ENCODE measurements around the gene SCD5. TPM values are rescaled to one million over a fixed set of nuclear protein-coding genes. Genes with fewer than 3 reads are reported as not detected.
A peak's percentile ranks its signal among the peaks of the same experiment; 100 is the strongest.

SCD5 gene
- total and polyA plus RNA-seq, 2 donors from 2014 or later, result 41.2 to 55.7 TPM

DNA sequence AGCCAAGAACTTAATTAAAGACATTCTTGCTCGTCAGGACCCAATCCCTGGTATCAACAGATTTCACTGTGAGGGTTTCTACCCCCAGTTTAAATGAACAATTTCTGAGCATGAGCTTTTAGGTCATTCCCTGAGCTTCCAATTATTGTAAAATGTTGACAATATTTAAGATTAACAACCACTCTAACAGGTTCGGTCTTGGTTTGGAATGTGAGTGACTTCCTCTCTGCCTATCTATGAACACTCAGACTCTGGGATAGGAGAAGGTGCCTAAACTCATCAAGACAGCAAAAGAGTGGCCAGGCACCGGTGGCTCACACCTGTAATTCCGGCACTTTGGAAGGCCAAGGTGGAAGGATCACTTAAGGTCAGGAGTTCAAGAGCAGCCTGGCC is 153.9 kb downstream of the SCD5 start:
- no peak overlapping the region for H3K27ac ChIP-seq (ENCODE audit: low read depth in 2 of 2, low read length in 2 of 2)
- no peaks in the 10 kb centered on the region for H3K36me3 ChIP-seq (ENCODE audit: control insufficient read depth in 2 of 3, insufficient read depth in 3 of 3, low read length in 3 of 3)
- H3K27me3 ChIP-seq (ENCODE audit: control insufficient read depth, insufficient read depth, low read length), result no peaks in the 10 kb centered on the region
- DNase-seq (no peak), FAIRE-seq (no peak)
- H3K9ac ChIP-seq (ENCODE audit: low read length in 3 of 3), result no peak overlapping the region
- no peaks in the 10 kb centered on the region for H3K4me1 ChIP-seq (ENCODE audit: control insufficient read depth in 2 of 3, insufficient read depth in 2 of 3, low read depth in 1 of 3, low read length in 3 of 3)
- no peak overlapping the region for H3K4me3 ChIP-seq (ENCODE audit: low read length in 3 of 3)
- H3K9me3 ChIP-seq (ENCODE audit: control insufficient read depth in 2 of 3, insufficient read depth in 1 of 3, low read length in 3 of 3), result no peaks in the 10 kb centered on the region
- intact Hi-C loops (cut with DNase I), result no loop called here
- TF ChIP-seq, protein P1, sequence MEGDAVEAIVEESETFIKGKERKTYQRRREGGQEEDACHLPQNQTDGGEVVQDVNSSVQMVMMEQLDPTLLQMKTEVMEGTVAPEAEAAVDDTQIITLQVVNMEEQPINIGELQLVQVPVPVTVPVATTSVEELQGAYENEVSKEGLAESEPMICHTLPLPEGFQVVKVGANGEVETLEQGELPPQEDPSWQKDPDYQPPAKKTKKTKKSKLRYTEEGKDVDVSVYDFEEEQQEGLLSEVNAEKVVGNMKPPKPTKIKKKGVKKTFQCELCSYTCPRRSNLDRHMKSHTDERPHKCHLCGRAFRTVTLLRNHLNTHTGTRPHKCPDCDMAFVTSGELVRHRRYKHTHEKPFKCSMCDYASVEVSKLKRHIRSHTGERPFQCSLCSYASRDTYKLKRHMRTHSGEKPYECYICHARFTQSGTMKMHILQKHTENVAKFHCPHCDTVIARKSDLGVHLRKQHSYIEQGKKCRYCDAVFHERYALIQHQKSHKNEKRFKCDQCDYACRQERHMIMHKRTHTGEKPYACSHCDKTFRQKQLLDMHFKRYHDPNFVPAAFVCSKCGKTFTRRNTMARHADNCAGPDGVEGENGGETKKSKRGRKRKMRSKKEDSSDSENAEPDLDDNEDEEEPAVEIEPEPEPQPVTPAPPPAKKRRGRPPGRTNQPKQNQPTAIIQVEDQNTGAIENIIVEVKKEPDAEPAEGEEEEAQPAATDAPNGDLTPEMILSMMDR (IDR thresholded peaks at IDR 0.05; ENCODE audit: borderline replicate concordance, extremely low read depth, insufficient read depth), result no peak

- no peak for FAIRE-seq
- peak in 1 of 5 donors; percentile 39 for DNase-seq
- Histone ChIP-seq H3K9ac (ENCODE audit: low read length in 3 of 3) (no peak overlapping the region), H3K27me3 (ENCODE audit: control insufficient read depth, insufficient read depth, low read length) (no peaks in the 10 kb centered on the region), H3K4me3 (ENCODE audit: low read length in 3 of 3) (no peak overlapping the region), H3K4me1 (ENCODE audit: control insufficient read depth in 2 of 3, insufficient read depth in 2 of 3, low read depth in 1 of 3, low read length in 3 of 3) (no peaks in the 10 kb centered on the region), H3K36me3 (ENCODE audit: control insufficient read depth in 2 of 3, insufficient read depth in 3 of 3, low read length in 3 of 3) (no peaks in the 10 kb centered on the region), H3K9me3 (ENCODE audit: control insufficient read depth in 2 of 3, insufficient read depth in 1 of 3, low read length in 3 of 3) (no peaks in the 10 kb centered on the region), H3K27ac (ENCODE audit: low read depth in 2 of 2, low read length in 2 of 2) (no peak overlapping the region)
- TF ChIP-seq, protein P1 (IDR thresholded peaks at IDR 0.05; ENCODE audit: borderline replicate concordance, extremely low read depth, insufficient read depth), result no peak
- intact Hi-C loops (cut with DNase I), result no loop called here
Observed at GRCh38 chr4:82643994-82644733, 154.4 kb downstream of the SCD5 start.

GRCh38 chr4:82642331-82642730 is 156.3 kb downstream of the SCD5 start:
- Histone ChIP-seq H3K27ac (ENCODE audit: low read depth in 2 of 2, low read length in 2 of 2) (no peak overlapping the region), H3K36me3 (ENCODE audit: control insufficient read depth in 2 of 3, insufficient read depth in 3 of 3, low read length in 3 of 3) (no peaks in the 10 kb centered on the region), H3K9me3 (ENCODE audit: control insufficient read depth in 2 of 3, insufficient read depth in 1 of 3, low read length in 3 of 3) (no peaks in the 10 kb centered on the region), H3K4me1 (ENCODE audit: control insufficient read depth in 2 of 3, insufficient read depth in 2 of 3, low read depth in 1 of 3, low read length in 3 of 3) (no peaks in the 10 kb centered on the region), H3K9ac (ENCODE audit: low read length in 3 of 3) (no peak overlapping the region), H3K4me3 (ENCODE audit: low read length in 3 of 3) (no peak overlapping the region), H3K27me3 (ENCODE audit: control insufficient read depth, insufficient read depth, low read length) (no peaks in the 10 kb centered on the region)
- TF ChIP-seq, protein P1 (IDR thresholded peaks at IDR 0.05; ENCODE audit: borderline replicate concordance, extremely low read depth, insufficient read depth), result no peak
- FAIRE-seq (no peak), DNase-seq (no peak)
- intact Hi-C loops (cut with DNase I), result no loop called here
